ENCODE results near the gene ENPP1. TPM values are rescaled to one million over a fixed set of nuclear protein-coding genes. Genes with fewer than 3 reads are reported as not detected.

The ENPP1 gene
- total and polyA plus RNA-seq, 7 experiments from 2014 or later, result 0.07 to 0.69 (median 0.21) TPM; not detected in 3

DNA sequence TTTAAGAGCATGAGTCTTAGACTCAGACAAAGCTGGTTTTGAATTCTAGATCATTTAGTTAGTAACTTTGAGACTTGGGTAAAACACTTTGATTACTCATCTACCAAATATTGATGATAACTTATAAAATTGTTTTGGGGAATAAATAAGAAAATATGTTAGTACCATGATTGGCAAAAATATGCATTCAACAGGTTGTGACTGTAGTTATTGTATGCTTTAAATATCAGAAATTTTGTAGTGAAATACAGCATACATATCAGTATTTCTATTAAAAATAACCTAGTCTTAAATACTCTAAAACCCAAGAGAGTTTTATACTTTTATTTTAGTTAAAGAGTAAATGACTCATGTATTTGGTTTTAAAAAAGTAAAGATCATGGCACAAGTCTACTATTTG, 68.7 kb downstream of the ENPP1 start:
- Mint-ChIP-seq H3K9me3 (no peaks in the 10 kb centered on the region), H3K27me3 (peaks cover 0 to 5% (median 4%) of the 10 kb centered on the region in 5 donors), H3K4me1 (no peaks in the 10 kb centered on the region), H3K36me3 (no peaks in the 10 kb centered on the region), H3K27ac (no peak overlapping the region), H3K4me3 (no peak overlapping the region)
- H3K27me3 ChIP-seq (ENCODE audit: control insufficient read depth in 2 of 2, insufficient read depth in 2 of 2, low read length in 2 of 2), result no peaks in the 10 kb centered on the region
- no peaks in the 10 kb centered on the region for H3K4me1 ChIP-seq (ENCODE audit: control insufficient read depth in 2 of 2, insufficient read depth in 2 of 2, low read length in 2 of 2)
- no peak for ATAC-seq
- intact Hi-C loops (cut with micrococcal nuclease), result no loop called here
- ChIA-PET CTCF (no interaction called here), POLR2A (no interaction called here)
- no peaks in the 10 kb centered on the region for H3K36me3 ChIP-seq (ENCODE audit: control insufficient read depth in 2 of 3, insufficient read depth in 3 of 3, low read length in 3 of 3)
- no peak overlapping the region for H3K27ac ChIP-seq (ENCODE audit: low read depth, low read length)
- no peak overlapping the region for H3K4me3 ChIP-seq (ENCODE audit: low read length)
- H3K9me3 ChIP-seq (ENCODE audit: control insufficient read depth in 2 of 3, low read length in 3 of 3), result no peaks in the 10 kb centered on the region
- DNase-seq, result no peak

DNA sequence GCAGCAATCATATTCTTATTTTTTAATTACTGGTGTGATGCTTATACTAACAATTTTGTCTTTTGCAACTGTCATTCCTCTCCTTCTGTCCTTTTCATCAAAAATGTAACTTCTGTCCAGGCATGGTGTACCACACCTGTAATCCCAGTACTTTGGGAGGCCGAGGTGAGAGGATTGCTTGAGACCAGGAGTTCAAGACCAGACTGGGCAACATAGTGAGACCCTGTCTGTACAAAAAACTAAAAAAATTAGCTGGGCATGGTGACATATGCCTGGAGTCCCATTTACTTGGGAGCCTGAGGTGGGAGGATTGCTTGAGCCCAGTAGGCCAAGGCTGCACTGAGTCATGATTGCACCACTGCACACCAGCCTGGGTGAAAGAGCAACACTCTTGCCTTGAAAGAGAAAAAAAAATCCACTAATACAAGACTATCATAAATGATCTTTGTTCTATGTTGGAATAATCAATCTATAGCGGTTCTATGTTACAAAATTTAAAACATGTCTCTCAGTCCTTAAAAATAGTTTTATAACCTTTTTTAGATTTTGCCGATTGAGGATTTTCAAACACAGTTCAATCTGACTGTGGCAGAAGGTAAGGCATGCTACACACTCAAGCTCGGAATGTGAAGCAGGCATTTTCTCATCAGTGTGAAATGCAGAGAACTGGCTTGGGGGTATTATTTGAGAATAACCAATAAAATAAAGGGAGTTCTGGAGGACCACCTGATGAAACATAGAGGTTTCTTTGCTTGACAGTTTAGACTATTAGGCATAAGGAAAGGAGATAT, 70.4 kb downstream of the ENPP1 start:
- no peak for ATAC-seq
- no peak overlapping the region for H3K27ac Mint-ChIP-seq

DNA sequence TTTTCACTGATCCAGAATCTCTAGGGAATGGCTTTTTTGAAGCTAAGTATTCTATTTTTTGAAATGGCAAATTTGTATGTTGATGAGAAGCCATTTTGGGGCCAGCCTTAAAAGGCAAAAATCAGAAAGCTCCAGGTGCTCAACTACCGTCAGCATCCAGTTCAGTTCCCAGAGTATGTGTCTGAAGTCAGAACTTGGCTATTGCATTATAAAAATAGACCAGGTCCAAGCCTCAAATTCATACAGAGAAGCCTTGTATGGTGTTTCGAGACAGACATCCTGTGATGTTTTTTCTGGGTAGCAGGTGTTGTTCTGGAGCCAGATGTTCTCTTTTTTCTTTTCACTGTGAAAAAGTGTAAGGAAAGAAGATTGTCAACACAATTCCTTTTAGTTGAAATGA, 75.2 kb downstream of the ENPP1 start:
- Mint-ChIP-seq H3K4me3 (no peak overlapping the region), H3K27me3 (peaks cover 0 to 7% (median 4%) of the 10 kb centered on the region in 5 donors), H3K36me3 (no peaks in the 10 kb centered on the region), H3K27ac (no peak overlapping the region), H3K9me3 (no peaks in the 10 kb centered on the region), H3K4me1 (no peaks in the 10 kb centered on the region)
- DNase-seq (no peak), ATAC-seq (no peak)
- intact Hi-C loops (cut with micrococcal nuclease), result no loop called here
- POLR2A ChIA-PET, result no interaction called here
- Histone ChIP-seq H3K4me3 (ENCODE audit: low read length) (no peak overlapping the region), H3K9me3 (ENCODE audit: control insufficient read depth in 2 of 3, low read length in 3 of 3) (no peaks in the 10 kb centered on the region), H3K36me3 (ENCODE audit: control insufficient read depth in 2 of 3, insufficient read depth in 3 of 3, low read length in 3 of 3) (no peaks in the 10 kb centered on the region), H3K27ac (ENCODE audit: low read depth, low read length) (no peak overlapping the region), H3K4me1 (ENCODE audit: control insufficient read depth in 2 of 2, insufficient read depth in 2 of 2, low read length in 2 of 2) (no peaks in the 10 kb centered on the region), H3K27me3 (ENCODE audit: control insufficient read depth in 2 of 2, insufficient read depth in 2 of 2, low read length in 2 of 2) (no peaks in the 10 kb centered on the region)
- CTCF ChIA-PET, result no interaction called here

More for the DNA sequence above, 70.4 kb downstream of the ENPP1 start:
- Histone ChIP-seq H3K9me3 (ENCODE audit: control insufficient read depth in 2 of 3, low read length in 3 of 3) (no peaks in the 10 kb centered on the region), H3K27ac (ENCODE audit: low read depth, low read length) (no peak overlapping the region), H3K4me1 (ENCODE audit: control insufficient read depth in 2 of 2, insufficient read depth in 2 of 2, low read length in 2 of 2) (no peaks in the 10 kb centered on the region), H3K4me3 (ENCODE audit: low read length) (no peak overlapping the region), H3K27me3 (ENCODE audit: control insufficient read depth in 2 of 2, insufficient read depth in 2 of 2, low read length in 2 of 2) (no peaks in the 10 kb centered on the region), H3K36me3 (ENCODE audit: control insufficient read depth in 2 of 3, insufficient read depth in 3 of 3, low read length in 3 of 3) (no peaks in the 10 kb centered on the region)
- ChIA-PET POLR2A (interaction anchor here (0.6 kb wide), 1 partner anchor 69 kb away, joined by 3 read pairs; no protein-coding TSS in a partner anchor), CTCF (no interaction called here)
- H3K4me1 Mint-ChIP-seq, result no peaks in the 10 kb centered on the region
- intact Hi-C loops (cut with micrococcal nuclease), result no loop called here
- no peaks in the 10 kb centered on the region for H3K36me3 Mint-ChIP-seq
- no peaks in the 10 kb centered on the region for H3K9me3 Mint-ChIP-seq
- H3K4me3 Mint-ChIP-seq, result no peak overlapping the region
- DNase-seq, result no peak
- H3K27me3 Mint-ChIP-seq, result peaks cover 0 to 12% (median 4%) of the 10 kb centered on the region in 5 donors

DNA sequence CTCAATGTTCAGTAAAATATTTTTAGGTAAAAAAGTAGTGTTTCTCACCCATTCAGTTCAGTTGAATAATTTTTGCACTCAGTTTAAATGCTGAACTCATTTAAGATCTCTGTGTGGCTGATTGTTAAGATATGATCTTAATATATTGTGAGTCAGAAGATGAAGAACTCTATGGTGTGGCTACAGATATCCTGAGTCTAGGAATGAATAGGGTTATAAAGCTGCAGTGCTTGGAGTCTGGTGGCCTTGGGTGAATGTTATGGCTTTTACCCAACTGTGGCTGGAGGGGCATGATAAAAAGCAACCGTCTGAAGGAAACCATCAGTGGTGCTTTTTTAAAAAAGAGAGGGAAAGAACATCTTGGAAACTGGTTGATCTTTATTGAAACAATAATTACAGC, 77.4 kb downstream of the ENPP1 start:
- Mint-ChIP-seq H3K27ac (no peak overlapping the region), H3K36me3 (no peaks in the 10 kb centered on the region), H3K9me3 (peaks cover 0 to 4% (median 0%) of the 10 kb centered on the region in 11 donors), H3K4me3 (no peak overlapping the region), H3K4me1 (no peaks in the 10 kb centered on the region), H3K27me3 (peaks cover 0 to 15% (median 10%) of the 10 kb centered on the region in 5 donors)
- ChIA-PET CTCF (no interaction called here), POLR2A (no interaction called here)
- no peaks in the 10 kb centered on the region for H3K36me3 ChIP-seq (ENCODE audit: control insufficient read depth in 2 of 3, insufficient read depth in 3 of 3, low read length in 3 of 3)
- no peak for DNase-seq
- no peak overlapping the region for H3K27ac ChIP-seq (ENCODE audit: low read depth, low read length)
- no peaks in the 10 kb centered on the region for H3K9me3 ChIP-seq (ENCODE audit: control insufficient read depth in 2 of 3, low read length in 3 of 3)
- ATAC-seq, result no peak
- H3K4me3 ChIP-seq (ENCODE audit: low read length), result no peak overlapping the region
- intact Hi-C loops (cut with micrococcal nuclease), result no loop called here
- H3K27me3 ChIP-seq (ENCODE audit: control insufficient read depth in 2 of 2, insufficient read depth in 2 of 2, low read length in 2 of 2), result no peaks in the 10 kb centered on the region
- no peaks in the 10 kb centered on the region for H3K4me1 ChIP-seq (ENCODE audit: control insufficient read depth in 2 of 2, insufficient read depth in 2 of 2, low read length in 2 of 2)

DNA sequence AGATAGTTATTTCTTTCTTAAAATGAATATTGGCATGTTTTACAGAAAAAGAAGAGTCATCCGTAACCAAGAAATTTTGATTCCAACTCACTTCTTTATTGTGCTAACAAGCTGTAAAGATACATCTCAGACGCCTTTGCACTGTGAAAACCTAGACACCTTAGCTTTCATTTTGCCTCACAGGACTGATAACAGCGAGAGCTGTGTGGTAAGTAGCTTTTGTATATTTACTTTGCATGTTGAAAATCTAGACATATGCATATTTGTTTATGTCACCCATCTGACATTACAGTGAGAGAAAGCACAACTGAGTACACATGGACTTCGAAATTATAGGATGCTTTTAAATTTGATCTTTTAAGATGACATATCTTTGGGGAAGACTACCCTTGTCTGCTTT, 78.7 kb downstream of the ENPP1 start:
- Mint-ChIP-seq H3K27me3 (peaks cover 0 to 15% (median 10%) of the 10 kb centered on the region in 5 donors), H3K4me3 (no peak overlapping the region), H3K4me1 (no peaks in the 10 kb centered on the region), H3K36me3 (no peaks in the 10 kb centered on the region), H3K27ac (no peak overlapping the region), H3K9me3 (peaks cover 0 to 4% (median 0%) of the 10 kb centered on the region in 11 donors)
- ATAC-seq, result no peak
- intact Hi-C loops (cut with micrococcal nuclease), result no loop called here
- Histone ChIP-seq H3K27me3 (ENCODE audit: control insufficient read depth in 2 of 2, insufficient read depth in 2 of 2, low read length in 2 of 2) (no peaks in the 10 kb centered on the region), H3K4me3 (ENCODE audit: low read length) (no peak overlapping the region), H3K27ac (ENCODE audit: low read depth, low read length) (no peak overlapping the region), H3K4me1 (ENCODE audit: control insufficient read depth in 2 of 2, insufficient read depth in 2 of 2, low read length in 2 of 2) (no peaks in the 10 kb centered on the region), H3K9me3 (ENCODE audit: control insufficient read depth in 2 of 3, low read length in 3 of 3) (no peaks in the 10 kb centered on the region), H3K36me3 (ENCODE audit: control insufficient read depth in 2 of 3, insufficient read depth in 3 of 3, low read length in 3 of 3) (no peaks in the 10 kb centered on the region)
- ChIA-PET CTCF (no interaction called here), POLR2A (no interaction called here)
- DNase-seq, result no peak

DNA sequence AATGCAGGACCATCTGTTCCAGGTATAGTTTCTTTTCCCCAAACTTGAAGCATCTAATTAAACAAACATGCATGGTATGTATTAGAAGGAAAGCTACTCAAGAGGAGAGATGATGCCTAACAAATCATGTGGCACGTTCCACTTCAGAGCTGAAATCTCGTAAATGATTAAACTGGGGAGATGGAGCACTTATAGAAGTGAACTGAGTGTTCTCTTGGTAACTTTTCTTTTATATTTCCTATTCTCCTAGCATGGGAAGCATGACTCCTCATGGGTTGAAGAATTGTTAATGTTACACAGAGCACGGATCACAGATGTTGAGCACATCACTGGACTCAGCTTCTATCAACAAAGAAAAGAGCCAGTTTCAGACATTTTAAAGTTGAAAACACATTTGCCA, 82.3 kb downstream of the ENPP1 start:
- no peaks in the 10 kb centered on the region for H3K4me1 ChIP-seq (ENCODE audit: control insufficient read depth in 2 of 2, insufficient read depth in 2 of 2, low read length in 2 of 2)
- H3K27me3 ChIP-seq (ENCODE audit: control insufficient read depth in 2 of 2, insufficient read depth in 2 of 2, low read length in 2 of 2), result no peaks in the 10 kb centered on the region
- Mint-ChIP-seq H3K4me1 (peaks cover 0 to 4% (median 0%) of the 10 kb centered on the region in 7 donors), H3K36me3 (no peaks in the 10 kb centered on the region), H3K9me3 (peaks cover 0 to 4% (median 0%) of the 10 kb centered on the region in 11 donors), H3K4me3 (no peak overlapping the region), H3K27ac (no peak overlapping the region), H3K27me3 (peaks cover 2 to 30% (median 17%) of the 10 kb centered on the region in 5 donors)
- H3K9me3 ChIP-seq (ENCODE audit: control insufficient read depth in 2 of 3, low read length in 3 of 3), result no peaks in the 10 kb centered on the region
- no peak for ATAC-seq
- POLR2A ChIA-PET, result no interaction called here
- H3K27ac ChIP-seq (ENCODE audit: low read depth, low read length), result no peak overlapping the region
- intact Hi-C loops (cut with micrococcal nuclease), result no loop called here
- CTCF ChIA-PET, result no interaction called here
- no peaks in the 10 kb centered on the region for H3K36me3 ChIP-seq (ENCODE audit: control insufficient read depth in 2 of 3, insufficient read depth in 3 of 3, low read length in 3 of 3)
- H3K4me3 ChIP-seq (ENCODE audit: low read length), result no peak overlapping the region
- no peak for DNase-seq

DNA sequence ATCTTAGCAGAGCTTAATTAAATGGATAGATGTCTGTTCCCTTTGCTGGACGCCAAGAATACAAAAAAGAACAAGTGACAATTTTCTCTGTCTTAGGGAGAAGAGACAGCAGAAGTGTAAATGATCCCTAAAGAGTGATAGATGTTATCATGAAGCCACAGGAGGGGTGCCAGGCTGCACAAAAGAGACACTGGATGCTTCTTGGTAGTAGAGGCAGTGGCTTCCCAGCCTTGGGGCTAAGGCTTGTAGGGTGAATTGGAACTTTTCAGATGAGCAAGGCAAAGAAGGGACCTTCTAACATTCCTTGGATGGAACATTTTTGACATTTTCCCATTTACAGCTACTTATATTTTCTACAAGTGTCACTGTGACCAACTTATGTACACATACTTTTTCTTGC, 85.4 kb downstream of the ENPP1 start:
- ATAC-seq (no peak), DNase-seq (no peak)
- H3K27me3 Mint-ChIP-seq, result peaks cover 4 to 38% (median 22%) of the 10 kb centered on the region in 5 donors
- no peaks in the 10 kb centered on the region for H3K4me1 ChIP-seq (ENCODE audit: control insufficient read depth in 2 of 2, insufficient read depth in 2 of 2, low read length in 2 of 2)
- no peak overlapping the region for H3K27ac ChIP-seq (ENCODE audit: low read depth, low read length)
- no peak overlapping the region for H3K4me3 ChIP-seq (ENCODE audit: low read length)
- H3K36me3 ChIP-seq (ENCODE audit: control insufficient read depth in 2 of 3, insufficient read depth in 3 of 3, low read length in 3 of 3), result no peaks in the 10 kb centered on the region
- no peaks in the 10 kb centered on the region for H3K27me3 ChIP-seq (ENCODE audit: control insufficient read depth in 2 of 2, insufficient read depth in 2 of 2, low read length in 2 of 2)
- H3K9me3 Mint-ChIP-seq, result peaks cover 0 to 14% (median 5%) of the 10 kb centered on the region in 11 donors
- ChIA-PET POLR2A (no interaction called here), CTCF (no interaction called here)
- intact Hi-C loops (cut with micrococcal nuclease), result no loop called here
- no peaks in the 10 kb centered on the region for H3K9me3 ChIP-seq (ENCODE audit: control insufficient read depth in 2 of 3, low read length in 3 of 3)
- H3K27ac Mint-ChIP-seq, result no peak overlapping the region
- peaks cover 0 to 4% (median 0%) of the 10 kb centered on the region in 5 donors for H3K36me3 Mint-ChIP-seq
- no peak overlapping the region for H3K4me3 Mint-ChIP-seq
- H3K4me1 Mint-ChIP-seq, result peaks cover 0 to 5% (median 0%) of the 10 kb centered on the region in 7 donors

Data from naive thymus-derived CD4-positive, alpha-beta T cell (primary cell).